Hematopoietic multipotent progenitor cell (in vitro differentiated cells): ENCODE results near the gene ANKK1. TPM values are rescaled to one million over a fixed set of nuclear protein-coding genes. Genes with fewer than 3 reads are reported as not detected.

Source experiments
- DNase-seq, 3 donors: peaks; one replicate each; pipeline ENCODE4 v3.0.0-alpha.2; 2011 to 2015; ENCODE audit warnings: low read depth in 2 of 3, low spot score in 2 of 3
- total RNA-seq: library from RNA; depleted of rRNA; stranded (reverse); fragments of >200 nt; gene quantifications from one replicate; pipeline ENCODE4 v1.2.3, GENCODE V29; 2012

The ANKK1 gene
- total RNA-seq: under 0.01 TPM

- no peak for DNase-seq
Measured at GRCh38 chr11:113387605-113388211, at the start of gene ANKK1. ANKK1 (plus strand) TSS chr11:113387779; CDS start chr11:113387885, 106 bp downstream.

GRCh38 chr11:113338730-113339129, 48.8 kb upstream of the ANKK1 start:
- DNase-seq: no peak

- no peak for DNase-seq
Measured at GRCh38 chr11:113339929-113340589, 47.5 kb upstream of the ANKK1 start.

- DNase-seq: no peak
Measured at GRCh38 chr11:113341388-113342165, 46.0 kb upstream of the ANKK1 start.

- DNase-seq: no peak
Measured at GRCh38 chr11:113345978-113346377, 41.6 kb upstream of the ANKK1 start.

- no peak for DNase-seq
Measured at GRCh38 chr11:113349528-113349927, 38.1 kb upstream of the ANKK1 start.

- no peak for DNase-seq
Measured at GRCh38 chr11:113350336-113351067, 37.1 kb upstream of the ANKK1 start.

GRCh38 chr11:113351068-113351450, 36.5 kb upstream of the ANKK1 start:
- DNase-seq: no peak

GRCh38 chr11:113351480-113351879, 36.1 kb upstream of the ANKK1 start:
- no peak for DNase-seq

- DNase-seq: peak in 1 of 3 donors; percentile 27
Measured at GRCh38 chr11:113356203-113356602, 31.4 kb upstream of the ANKK1 start.

GRCh38 chr11:113363406-113363805, 24.2 kb upstream of the ANKK1 start:
- DNase-seq: peak in 1 of 3 donors; percentile 22

GRCh38 chr11:113363996-113364641, 23.5 kb upstream of the ANKK1 start:
- DNase-seq: no peak

- DNase-seq: no peak
Measured at GRCh38 chr11:113365895-113366294, 21.7 kb upstream of the ANKK1 start.

- no peak for DNase-seq
Measured at GRCh38 chr11:113369411-113369810, 18.2 kb upstream of the ANKK1 start.

GRCh38 chr11:113370634-113371033, 16.9 kb upstream of the ANKK1 start:
- DNase-seq: no peak

GRCh38 chr11:113372309-113372708, 15.3 kb upstream of the ANKK1 start:
- no peak for DNase-seq

GRCh38 chr11:113373306-113373705, 14.3 kb upstream of the ANKK1 start:
- DNase-seq: no peak

GRCh38 chr11:113373981-113374560, 13.5 kb upstream of the ANKK1 start:
- DNase-seq: no peak

- peak in 1 of 3 donors; percentile 20 for DNase-seq
Measured at GRCh38 chr11:113375402-113375801, 12.2 kb upstream of the ANKK1 start.

- peak in 2 of 3 donors; percentile 78 to 95 for DNase-seq
Measured at GRCh38 chr11:113376156-113376555, 11.4 kb upstream of the ANKK1 start.
